ENCODE measurements around the gene RD3L.
A peak's percentile ranks its signal among the peaks of the same experiment; 100 is the strongest.
"Not testable (repeated sequence)": the region's sequence is repeated elsewhere in the genome, so short reads cannot be mapped to it uniquely, and the experiment has no call there.

The RD3L gene

DNA sequence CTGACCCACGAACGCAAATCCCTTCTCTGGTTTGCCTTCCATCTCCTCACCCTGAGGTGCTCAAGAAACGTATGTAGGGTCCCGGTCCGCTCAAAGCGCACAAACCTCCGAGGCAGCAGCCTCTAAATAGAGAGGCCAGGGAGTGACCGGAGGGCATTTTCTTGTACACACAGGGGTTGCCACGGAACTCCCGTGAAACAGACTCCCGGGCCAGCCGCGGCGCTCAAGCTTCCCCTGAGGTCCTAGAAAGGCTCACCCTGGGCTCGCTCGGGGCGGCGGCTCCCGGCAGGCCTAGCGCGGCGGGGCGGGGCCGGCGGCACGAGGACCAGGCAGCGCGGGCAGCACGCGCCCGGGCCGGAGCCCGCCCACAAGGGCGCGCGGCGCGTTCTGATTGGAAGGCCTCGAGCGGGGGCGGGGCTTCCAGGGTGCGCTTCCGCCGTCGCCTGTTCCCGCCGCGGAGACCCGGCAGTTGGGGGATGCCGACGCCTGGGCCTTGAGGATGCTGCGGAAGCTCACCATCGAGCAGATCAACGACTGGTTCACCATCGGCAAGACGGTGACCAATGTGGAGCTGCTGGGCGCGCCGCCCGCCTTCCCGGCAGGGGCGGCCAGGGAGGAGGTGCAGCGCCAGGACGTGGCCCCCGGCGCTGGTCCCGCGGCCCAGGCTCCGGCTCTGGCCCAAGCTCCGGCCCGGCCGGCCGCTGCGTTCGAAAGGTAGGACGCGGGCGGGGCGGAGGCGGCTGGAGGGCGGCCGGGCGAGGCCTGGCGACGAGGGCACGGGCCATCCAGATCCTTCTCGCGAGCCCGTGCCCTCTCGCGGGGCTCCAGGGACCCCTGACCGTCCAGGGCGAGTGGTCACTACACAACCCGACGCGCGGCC, 14.1 kb downstream of the RD3L start, which contains the start of gene TDRD9:
TSS of gene TDRD9 (plus strand) at position 446 of the 880 bp plus-strand sequence. CDS start at position 500, 54 bp downstream.
- DNase-seq (ENCODE audit: low read depth) = no peak

DNA sequence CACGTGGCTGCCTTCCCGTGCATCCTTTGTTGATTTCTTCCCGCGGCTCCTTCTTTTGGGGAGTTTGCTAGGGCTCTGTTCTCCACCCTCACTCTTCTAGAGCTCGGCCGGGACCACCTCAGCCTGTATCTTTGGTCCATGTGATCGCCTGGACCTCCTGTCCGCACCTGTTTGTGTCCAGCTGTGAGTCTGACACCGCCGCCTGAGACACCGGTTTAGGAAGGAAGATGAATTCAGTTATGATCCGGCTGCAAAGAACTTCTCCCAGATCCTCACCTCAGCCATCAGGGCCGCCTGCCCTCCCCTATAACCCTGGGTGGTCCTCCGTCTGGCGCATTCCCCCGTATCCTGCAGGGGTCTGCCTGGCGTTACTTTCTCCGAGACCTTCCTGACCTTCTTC, 14.8 kb downstream of the RD3L start:
- no peak for DNase-seq (ENCODE audit: low read depth)

DNA sequence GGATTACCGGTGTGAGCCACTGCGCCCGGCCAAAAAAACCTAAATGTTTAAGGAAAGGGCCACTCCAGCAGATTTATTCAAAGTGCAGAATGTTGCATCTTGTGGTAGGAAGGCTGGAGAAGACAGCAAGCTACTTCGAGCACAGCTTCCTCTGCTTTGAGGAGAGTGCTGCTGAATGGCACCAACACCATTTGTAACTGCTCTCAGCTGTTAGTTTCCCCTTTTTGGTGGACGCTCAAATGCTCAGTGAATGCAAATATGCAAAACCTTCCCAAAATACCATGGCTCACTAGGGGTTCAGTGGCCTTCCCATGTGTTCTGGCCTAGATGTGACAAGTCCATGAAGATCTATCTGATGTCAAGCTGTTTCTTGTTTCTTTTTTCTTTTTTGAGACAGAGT, 17.0 kb downstream of the RD3L start:
- no peak for DNase-seq (ENCODE audit: low read depth)

DNA sequence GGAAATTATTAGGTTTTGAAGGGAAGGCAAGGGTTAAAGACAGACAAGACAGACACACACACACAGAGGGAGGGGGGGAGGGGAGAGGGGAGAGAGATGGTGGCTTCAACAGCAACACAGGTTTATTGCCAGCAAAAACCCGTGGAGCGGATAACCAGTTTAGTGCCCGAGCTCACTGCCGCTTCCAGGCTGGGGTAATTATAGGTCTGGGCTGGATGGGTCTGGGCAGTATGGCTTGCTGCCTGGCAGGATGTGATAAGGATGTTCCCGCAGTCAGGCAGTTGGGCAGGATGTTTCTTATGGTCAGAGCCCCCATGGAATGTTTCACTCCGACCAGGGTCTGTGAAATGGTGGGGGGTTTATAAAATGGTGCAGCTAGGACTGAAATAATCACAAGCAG, 18.5 kb downstream of the RD3L start:
- no peak for DNase-seq (ENCODE audit: low read depth)

DNA sequence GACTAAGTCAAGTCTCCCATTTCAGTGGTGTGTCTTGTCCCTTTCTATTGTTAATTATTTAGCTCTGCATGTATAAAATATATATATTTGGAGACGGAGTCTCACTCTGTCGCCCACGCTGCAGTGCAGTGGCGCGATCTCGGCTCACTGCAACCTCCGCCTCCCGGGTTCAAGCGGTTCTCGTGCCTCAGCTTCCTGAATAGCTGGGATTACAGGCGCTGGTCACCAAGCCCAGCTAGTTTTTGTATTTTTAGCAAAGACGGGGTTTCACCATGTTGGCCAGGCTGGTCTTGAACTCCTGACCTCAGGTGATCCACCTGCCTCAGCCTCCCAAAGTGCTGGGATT, 20.5 kb downstream of the RD3L start:
- DNase-seq (ENCODE audit: low read depth) = not testable (repeated sequence)

DNA sequence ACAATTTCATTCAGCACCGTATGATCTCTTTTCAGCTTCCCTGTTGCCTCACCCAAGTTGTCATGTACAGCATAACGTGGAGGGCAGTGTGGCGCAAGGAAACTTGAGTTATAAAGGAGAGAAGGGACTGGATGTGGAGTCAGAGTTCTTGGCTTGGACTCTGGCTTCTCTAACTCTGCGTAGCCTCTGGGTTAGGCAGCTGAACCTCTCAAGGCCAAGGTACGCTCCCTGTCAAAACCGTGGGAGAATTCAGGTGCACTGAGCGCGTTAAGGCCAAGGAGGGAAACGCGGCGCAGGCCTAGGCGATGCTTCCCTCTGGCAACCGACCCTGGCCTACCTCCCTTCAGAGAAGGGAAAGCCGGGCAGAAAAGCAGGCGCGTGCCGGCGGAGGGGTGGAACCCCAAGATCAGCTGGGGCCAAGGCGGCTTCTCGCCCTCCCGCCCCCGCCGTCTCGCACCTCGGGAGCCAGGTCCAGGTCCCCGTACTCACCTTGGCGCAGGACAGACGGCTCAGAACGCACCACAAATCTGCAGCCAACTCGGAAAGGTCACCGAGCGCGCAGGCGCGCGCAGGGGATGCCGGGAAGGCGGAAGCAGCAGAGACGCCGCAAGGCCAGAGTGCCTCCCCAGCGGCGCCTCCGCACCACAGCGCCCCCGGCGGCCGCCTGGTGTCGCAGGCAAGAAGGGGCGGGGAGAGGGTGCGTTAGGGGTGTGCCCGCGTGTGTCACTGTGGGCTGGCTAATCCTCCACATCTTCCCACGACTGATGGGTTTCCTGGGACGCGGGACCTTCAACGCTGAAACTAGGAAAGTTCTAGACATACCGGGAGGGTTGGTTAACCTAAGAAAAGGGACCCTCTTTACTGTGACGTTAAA, 21.1 kb downstream of the RD3L start:
- DNase-seq (ENCODE audit: low read depth) = peak; percentile 90

DNA sequence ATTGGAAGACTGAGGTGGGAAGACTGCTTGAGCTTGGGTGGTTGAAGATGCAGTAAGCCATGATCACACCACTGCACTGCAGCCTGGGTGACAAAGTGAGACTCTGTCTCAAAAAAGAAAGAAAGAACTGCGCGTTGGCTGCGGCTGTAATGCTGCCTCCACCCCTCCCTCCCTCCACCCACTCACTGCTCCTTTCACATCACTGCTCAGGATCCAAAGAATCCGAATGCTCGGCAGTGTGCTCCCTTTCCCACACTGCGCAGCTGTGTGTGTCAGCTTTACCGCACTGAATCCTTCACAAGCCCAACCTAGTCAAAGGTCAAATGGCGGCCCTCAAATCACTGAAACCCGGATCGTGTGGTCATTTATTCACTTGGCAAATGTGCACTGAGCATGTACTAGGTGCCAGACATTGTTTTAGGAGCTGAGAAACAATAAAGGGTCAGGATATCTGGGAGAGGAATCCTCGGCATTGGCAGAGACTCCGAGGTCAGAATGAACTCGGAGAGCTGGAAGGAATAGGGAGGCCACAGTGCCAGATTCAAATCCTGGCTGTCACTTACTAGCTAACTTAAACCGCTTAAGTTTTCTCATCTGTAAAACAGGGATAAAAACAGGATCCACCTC, 25.6 kb downstream of the RD3L start:
- no peak for DNase-seq (ENCODE audit: low read depth)

DNA sequence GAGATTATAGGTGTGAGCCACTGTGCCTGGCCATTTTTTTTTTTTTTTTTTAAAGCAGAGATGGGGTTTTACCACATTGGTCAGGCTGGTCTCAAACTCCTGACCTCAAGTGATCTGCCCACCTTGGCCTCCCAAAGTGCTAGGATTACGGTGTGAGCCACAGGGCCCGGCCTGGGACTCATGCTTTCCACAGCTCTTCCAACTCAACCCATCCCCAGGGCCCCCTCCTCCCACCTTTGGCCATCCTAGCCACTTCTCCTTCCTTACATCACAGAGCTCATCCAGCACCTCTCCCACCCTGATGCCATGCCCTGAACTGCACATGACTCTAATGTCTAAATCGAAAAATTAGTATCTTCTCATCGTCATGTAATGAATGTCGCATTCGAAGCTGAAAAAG, 26.7 kb downstream of the RD3L start:
- no peak for DNase-seq (ENCODE audit: low read depth)

DNA sequence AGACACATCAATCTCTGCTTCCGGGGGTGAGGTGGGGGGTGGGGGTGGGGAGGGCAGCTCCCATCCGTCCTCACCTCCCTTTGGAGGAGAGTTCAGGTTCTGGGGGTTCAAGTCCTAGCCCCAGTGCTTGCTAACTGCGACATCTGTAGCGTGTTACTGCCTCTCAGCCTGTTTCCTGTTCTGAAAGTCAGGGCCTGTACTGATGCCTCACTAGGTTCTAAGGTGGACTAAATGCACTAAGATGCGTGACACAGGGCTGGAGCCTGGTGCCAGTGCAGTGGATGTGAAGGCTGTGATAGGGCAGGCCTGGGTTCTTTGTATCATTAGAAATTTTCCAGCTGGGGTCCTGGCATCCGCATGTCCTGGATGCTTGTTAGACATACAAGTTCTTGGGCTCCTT, 31.3 kb downstream of the RD3L start:
- no peak for DNase-seq (ENCODE audit: low read depth)

DNA sequence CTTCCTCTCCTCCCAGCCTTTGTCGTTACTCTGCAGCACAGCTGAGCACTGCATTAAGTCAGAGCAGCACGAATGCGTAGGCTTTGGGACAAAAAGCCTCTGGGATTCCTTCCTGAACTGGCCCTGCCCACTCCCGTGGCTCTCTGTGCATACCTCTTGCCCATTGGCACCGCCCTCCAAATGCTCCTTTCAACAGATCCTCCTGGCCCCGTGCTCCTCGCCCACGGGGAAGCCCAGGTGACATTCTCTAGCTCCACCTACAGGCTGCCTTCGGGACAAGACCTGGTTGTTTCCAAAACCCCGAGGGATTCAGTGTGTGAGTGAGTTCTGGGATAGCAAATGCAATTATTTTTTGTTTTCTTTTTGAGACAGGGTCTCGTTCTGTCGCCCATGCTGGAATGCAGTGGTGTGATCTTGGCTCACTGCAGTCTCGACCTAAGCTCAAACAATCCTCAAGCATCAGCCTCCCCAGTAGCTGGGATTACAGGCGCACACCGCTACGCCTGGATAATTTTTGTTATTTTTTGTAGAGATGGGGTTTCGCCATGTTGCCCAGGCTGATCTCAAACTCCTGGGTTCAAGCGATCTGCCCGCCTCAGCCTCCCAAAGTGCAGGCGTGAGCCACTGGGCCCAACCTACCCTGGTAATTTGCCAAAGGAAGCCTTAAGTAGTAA, 31.9 kb downstream of the RD3L start:
- peak; percentile 54 for DNase-seq (ENCODE audit: low read depth)

DNA sequence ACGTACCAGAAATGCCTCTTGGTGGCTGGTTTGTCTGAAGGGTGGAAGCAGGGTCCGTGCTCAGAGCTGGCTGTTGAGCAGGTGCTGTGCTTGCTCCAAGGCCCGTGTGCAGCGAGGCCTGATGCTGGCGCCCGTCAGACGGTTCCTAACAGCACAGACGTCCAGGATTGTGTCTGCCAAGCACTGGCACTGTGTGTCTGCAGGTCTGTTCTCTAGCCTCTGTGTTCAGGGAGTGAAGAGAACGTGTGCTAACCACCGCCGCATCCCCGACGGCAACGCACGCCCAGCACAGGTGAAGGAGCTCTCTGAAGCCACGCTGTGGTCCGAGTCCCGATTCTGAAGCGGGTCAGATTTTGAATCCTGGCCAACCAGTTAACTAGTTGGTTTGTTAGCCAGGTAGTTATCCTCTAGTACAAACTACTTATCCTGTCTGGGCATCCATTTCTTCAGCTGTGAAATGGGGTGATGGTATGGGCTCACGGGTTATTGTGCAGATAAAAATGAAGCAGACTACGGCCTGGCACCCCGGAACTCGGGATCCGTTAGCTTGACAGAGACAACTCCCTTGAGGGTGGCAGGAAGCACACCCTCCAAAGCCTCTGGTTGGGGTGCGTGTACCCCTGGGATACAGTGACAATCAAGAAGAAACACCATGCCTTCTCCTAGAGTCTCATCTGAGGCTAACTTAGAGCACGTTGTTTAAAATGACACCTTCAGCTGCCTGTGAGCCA, 32.6 kb downstream of the RD3L start:
- no peak for DNase-seq (ENCODE audit: low read depth)

DNA sequence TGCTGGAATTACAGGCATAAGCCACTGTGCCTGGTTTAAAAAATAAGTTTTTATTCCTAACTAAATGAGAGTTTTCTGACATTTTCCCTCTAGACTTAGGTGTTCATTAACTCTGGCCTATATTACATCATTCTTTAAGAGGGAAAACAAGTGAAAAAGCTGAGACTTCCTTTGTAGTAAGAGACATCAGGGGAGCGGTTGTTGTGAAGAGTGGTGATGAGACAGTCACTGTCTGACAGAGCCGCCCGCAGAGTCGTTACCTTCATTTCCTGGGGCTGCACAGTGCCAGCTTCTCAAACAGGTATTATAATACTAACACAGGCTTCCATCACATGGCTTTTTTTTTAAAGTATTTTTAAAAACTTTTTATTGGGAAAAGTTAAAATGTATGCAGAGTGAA, 33.7 kb downstream of the RD3L start:
- DNase-seq (ENCODE audit: low read depth) = no peak

DNA sequence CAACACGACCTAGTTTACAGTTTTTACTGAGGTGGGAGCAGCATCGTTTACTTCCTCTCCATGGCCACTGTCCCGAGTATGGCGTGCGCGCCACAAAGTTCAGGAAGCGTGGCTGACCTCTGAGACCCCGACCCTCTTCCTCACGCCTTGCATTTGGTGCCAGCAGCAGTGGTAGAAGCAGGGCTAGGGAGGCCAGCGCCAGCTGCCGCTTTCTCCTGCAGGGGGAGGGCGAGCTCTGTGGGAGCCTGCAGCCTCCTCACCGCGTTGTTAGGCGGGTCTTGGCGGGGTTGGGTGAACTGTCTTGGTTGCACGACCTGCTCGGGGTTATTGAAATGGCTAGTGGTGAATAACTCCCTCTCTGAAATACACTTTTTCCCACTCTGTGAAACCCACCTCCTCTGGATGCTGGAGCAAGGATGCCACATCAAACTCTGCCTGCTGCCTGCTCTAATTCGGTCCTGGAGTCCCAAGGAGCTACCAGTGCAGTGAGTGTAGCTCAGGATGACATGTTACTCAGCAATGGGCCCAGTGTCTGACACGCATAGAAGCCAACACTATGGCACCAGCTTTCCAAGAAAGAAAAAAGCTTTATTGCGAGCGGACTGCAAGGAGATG, 36.4 kb downstream of the RD3L start:
- DNase-seq (ENCODE audit: low read depth) = no peak

DNA sequence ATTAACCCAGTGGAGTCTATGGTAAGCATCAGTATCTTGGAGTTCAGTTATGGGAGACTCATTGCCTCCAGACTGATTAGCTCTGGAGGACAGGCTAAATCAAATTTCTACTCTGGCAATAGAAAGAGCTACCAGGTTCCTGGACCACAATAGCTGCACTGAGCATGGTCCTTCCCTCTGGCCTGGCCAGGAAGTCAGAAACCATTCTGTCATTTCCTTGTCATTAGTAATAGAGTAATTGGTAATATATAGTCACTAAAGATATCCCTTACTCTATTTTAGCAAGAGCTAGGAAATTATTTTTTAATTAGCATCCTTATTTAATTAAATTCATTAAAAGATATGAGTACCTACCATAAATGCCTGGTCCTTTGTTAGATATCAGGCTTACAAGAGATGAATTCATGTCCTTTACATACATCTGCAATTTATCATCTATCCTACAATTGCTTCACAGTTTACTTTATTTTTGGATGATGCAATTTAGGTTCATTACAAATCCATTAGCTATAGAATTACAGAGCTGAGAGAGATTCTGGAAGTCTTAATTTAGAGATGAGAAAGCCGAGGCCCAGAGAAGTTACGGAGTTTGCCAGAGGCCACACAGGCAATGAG, 37.7 kb downstream of the RD3L start:
- DNase-seq (ENCODE audit: low read depth) = no peak

DNA sequence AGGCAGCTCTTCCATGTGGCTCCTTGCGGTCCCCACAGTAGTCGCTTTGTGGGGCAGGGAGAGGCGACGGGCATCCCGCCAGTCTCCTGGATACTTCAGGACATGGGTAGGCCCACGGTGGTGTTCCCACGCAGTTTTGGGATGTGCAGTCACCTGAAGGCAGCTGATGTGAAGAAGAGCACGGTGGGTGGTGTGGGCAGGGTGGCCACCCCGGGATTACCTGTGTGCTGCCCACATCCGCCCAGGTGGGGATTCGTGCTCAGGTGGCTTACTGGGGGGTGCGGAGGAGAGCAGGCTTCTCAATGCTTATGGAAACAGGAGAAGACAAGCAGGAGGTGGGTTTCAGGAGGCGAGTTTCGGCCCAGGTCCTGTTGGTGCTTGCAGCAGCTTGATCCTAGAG, 42.5 kb downstream of the RD3L start:
- DNase-seq (ENCODE audit: low read depth) = no peak

DNA sequence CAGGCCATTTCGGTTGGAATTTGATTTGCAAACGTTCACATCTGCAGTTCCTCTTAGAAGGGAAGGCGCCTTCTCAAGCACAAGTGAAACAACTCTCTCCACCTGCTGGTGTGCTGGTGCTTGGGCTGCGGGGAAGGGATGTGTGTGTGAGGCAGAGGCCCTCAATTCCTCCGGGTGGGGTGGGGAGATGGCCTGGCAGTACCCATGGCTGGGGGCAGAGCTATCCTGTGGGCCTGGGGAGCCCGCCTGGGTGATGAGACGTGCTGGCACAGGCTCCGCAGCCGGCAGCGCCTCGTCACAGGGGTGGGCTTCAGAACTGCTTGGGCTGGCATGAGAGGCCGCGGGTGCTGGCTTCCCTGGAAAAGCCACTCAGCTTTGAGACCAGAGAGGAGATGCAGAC, 43.0 kb downstream of the RD3L start:
- DNase-seq (ENCODE audit: low read depth) = no peak

DNA sequence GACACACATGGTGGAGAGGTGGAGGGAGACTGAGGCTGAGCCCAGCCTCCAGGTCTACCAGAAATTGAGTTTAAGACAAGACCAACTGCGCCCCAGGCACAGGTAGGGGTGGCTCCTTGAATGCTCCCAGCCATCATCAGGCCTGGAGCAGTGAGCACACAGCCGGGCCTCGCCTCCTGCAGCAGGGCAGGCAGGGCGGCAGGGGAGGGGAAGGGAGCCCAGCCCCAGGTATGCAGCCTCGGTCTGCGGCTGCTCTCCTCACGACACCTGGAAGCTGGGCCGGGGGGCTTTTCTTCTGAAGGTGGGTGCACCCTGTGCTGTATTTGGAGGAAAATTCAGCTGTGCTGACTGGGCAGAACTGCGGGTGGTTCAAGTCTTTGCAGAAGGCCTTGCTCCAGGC, 43.6 kb downstream of the RD3L start:
- no peak for DNase-seq (ENCODE audit: low read depth)

DNA sequence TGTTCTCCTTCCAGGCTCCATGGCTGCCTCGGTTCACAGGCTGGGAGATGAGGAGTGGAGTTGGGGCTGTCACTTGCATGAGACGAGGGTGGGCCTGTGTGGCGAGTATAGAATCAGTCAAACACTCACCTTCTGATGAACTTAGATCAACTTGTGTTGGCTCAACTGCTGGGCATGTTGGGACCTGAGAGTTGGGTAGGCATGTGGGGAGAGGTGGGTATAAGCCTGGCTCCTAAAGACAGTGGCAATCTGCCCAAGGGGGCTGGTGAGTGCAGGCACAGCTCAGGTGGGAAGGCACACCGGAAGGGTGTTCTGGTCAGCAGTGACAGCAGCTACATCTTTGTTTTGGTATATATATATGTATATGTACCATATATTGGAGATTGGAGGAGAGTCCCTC, 44.1 kb downstream of the RD3L start:
- no peak for DNase-seq (ENCODE audit: low read depth)

DNA sequence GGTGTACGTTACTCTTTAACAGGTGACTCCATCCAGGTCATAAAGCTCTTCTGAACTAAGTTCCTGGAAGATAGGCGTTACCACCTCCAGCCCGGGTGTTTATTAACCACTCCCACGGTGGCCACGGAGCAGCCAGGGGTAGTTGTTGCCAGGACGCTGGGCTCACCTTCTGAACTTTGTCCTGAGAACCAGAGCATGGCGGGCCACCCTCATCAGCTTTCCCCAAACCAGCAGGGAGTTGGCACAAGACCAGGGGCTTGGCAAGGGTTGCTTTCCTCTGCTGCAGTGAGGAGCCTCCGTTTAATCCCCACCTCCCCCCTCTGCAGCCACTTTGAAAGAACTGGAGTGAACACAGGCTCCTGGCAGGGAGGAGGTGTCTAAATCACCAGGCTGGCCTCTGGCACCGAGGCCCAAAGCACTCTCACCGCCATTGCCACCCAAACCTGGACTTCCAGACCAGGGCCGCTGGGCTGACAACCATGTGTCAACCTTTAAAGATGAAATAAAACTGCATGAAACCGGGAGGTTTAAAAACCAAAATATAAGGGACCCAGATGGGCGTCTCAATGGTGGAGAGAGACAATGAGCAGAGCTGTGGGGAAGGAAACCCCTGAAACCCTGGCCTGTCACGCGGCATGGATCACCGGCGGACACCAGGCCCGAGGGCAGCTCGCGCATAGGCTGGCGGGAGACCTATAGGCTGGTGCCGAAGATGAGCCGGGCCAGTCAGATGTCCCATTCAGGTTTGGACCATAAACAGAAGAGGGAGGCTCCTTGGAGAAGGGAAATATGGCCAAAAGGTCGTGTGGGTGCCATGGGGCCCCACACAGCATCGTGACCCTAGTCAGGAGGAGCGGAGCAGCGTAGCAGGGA, 45.0 kb downstream of the RD3L start:
- no peak for DNase-seq (ENCODE audit: low read depth)

DNA sequence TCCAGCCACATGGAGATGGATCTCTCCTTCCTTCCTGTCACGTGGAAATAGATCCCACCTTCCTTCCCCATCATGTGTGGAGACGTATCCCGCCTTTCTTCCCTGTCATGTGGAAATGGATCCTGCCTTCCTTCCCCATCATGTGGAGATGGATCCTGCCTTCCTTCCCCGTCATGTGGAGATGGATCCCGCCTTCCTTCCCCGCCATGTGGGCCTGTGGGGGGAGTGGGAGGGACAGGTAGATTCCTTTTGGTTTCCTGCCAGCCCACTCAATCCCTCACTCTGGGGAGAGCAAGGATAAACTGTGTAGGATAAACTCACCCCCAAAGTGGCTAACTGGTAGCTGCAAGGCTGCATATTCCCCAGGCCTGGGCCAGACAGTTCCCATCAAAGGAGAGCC, 45.8 kb downstream of the RD3L start:
- no peak for DNase-seq (ENCODE audit: low read depth)
